ENCODE results near the gene IFI6. TPM values are rescaled to one million over a fixed set of nuclear protein-coding genes. Genes with fewer than 3 reads are reported as not detected.

IFI6 gene
- total RNA-seq, 6 experiments from 2014 or later, result 9.5 to 45.7 (median 33.2) TPM

- no peaks in the 10 kb centered on the region for H3K36me3 ChIP-seq
- DNase-seq (no peak), ATAC-seq (no peak)
- H3K4me1 ChIP-seq, result no peaks in the 10 kb centered on the region
- 68% methylated on average over 7 of the region's 11 CpGs for WGBS (ENCODE audit: insufficient coverage, low coverage, low lambda C conversion rate, missing lambda C conversion rate)
- no peaks in the 10 kb centered on the region for H3K9me3 ChIP-seq
- no peaks in the 10 kb centered on the region for H3K27me3 ChIP-seq
- intact Hi-C loops (cut with DNase I), result loop anchor here in 1 of 2 donors (5.0 kb wide), 1 partner anchor 38 kb away; no protein-coding TSS in a partner anchor
- TF ChIP-seq CTCF (IDR thresholded peaks at IDR 0.05) (no peak), POLR2A (IDR thresholded peaks at IDR 0.05) (no peak)
- H3K27ac ChIP-seq, result no peak overlapping the region
- no peak overlapping the region for H3K4me3 ChIP-seq
These were observed 16.6 kb downstream of the IFI6 start for GRCh38 chr1:27655151-27655937.

DNA sequence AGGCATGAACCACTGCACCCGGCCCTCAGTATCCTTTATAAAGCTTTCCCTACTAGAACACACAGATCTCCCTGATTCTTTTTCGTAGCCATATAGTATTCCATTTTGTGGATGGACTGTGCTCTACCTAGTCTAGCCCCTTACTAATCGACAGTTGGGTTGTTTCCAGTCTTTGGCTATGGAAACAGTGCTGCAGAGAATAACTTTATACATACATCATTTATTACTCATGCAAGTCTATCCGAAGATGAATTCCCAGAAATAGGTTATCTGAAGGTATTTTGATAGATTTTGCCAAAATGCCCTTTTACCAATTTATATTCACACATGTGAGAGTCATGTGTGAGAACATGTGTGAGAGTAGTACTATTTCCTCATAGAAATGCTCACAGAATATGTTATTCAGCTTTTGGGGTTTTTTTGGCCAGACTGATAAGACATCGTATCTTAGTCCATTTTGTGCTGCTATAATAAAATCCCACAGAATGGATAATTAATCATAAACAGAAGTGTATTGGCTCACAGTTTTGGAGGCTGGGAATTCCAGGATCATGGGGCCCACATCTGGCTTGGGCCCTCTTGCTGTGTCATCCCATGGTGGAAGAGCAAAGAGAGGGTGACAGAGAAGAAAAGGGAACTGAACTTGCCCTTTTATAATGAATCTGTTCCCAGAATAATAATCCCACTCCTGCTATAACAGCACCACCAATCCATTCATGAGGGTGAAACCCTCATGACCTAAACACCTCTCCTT is 19.7 kb downstream of the IFI6 start:
- no peak overlapping the region for H3K4me3 ChIP-seq
- intact Hi-C loops (cut with DNase I), result no loop called here
- 84% methylated on average over 5 of the region's 5 CpGs for WGBS (ENCODE audit: insufficient coverage, low coverage, low lambda C conversion rate, missing lambda C conversion rate)
- TF ChIP-seq CTCF (IDR thresholded peaks at IDR 0.05) (no peak), POLR2A (IDR thresholded peaks at IDR 0.05) (no peak)
- no peak for ATAC-seq
- no peaks in the 10 kb centered on the region for H3K9me3 ChIP-seq
- H3K27me3 ChIP-seq, result no peaks in the 10 kb centered on the region
- H3K36me3 ChIP-seq, result no peaks in the 10 kb centered on the region
- no peak for DNase-seq
- no peak overlapping the region for H3K27ac ChIP-seq
- H3K4me1 ChIP-seq, result no peaks in the 10 kb centered on the region

DNA sequence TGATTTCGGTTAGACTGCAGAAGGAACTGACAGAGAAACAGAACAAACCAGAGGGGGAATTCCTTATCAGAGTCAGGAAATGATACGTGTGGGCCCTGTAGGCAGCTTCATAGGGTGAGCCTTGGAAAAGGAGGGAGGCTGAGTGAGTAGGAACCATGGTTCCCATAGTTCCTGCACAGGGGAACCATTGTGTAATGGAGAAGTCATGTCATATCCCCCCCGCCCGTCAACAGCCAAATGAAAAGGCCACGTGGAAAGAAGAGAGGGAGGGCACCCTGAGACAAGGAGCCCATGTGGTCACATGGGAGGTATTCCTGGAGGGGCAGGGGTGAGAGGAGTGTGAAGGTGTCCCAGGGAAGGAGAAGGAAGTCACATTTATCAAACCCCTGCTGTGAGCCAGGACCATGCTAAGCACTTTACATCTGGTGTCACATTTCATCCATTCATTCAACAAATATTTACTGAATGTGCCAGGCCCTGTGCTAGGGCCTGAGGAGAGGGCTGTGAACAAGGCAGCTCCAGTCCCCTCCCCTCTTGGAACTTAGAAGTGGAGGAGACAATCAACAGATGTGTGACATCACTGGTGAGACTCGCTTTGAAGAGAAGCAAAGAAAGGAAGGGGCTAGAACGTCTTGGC is 21.3 kb downstream of the IFI6 start:
- no peak overlapping the region for H3K4me3 ChIP-seq
- ATAC-seq, result peak in 2 of 4 donors; percentile 27 to 58
- no peaks in the 10 kb centered on the region for H3K27me3 ChIP-seq
- intact Hi-C loops (cut with DNase I), result no loop called here
- H3K27ac ChIP-seq, result no peak overlapping the region
- no peaks in the 10 kb centered on the region for H3K36me3 ChIP-seq
- 47% methylated on average over 7 of the region's 7 CpGs for WGBS (ENCODE audit: insufficient coverage, low coverage, low lambda C conversion rate, missing lambda C conversion rate)
- TF ChIP-seq POLR2A (IDR thresholded peaks at IDR 0.05) (no peak), CTCF (IDR thresholded peaks at IDR 0.05) (no peak)
- DNase-seq, result no peak
- H3K4me1 ChIP-seq, result no peaks in the 10 kb centered on the region
- no peaks in the 10 kb centered on the region for H3K9me3 ChIP-seq

DNA sequence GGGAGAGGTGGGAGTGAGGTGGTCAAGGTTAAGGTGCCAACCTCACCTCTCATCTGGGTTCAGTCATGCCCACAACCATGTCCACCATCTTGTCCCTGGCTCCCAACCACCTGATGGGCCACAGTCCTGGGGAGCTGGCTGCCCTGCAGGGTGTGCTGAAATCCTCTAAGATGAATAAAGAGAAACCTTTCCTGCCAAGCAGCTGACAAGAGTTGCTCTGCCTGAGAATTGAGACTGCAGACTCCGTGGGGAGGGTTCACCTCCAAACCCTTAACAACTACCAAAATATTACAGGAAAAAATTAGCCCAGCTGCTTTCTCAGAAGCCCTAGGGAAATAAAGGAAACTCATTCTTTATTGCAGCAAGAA is 21.8 kb downstream of the IFI6 start:
- Histone ChIP-seq H3K4me1 (no peaks in the 10 kb centered on the region), H3K27me3 (no peaks in the 10 kb centered on the region), H3K36me3 (no peaks in the 10 kb centered on the region), H3K9me3 (no peaks in the 10 kb centered on the region), H3K4me3 (no peak overlapping the region), H3K27ac (no peak overlapping the region)
- DNase-seq (no peak), ATAC-seq (no peak)
- no CpG with 5 or more reads among the region's 1 CpG for WGBS (ENCODE audit: insufficient coverage, low coverage, low lambda C conversion rate, missing lambda C conversion rate)
- intact Hi-C loops (cut with DNase I), result no loop called here
- no peak for TF ChIP-seq POLR2A (IDR thresholded peaks at IDR 0.05)
- TF ChIP-seq CTCF (IDR thresholded peaks at IDR 0.05), result no peak

Measured in right lobe of liver (tissue), 6 donors.